ENCODE data around the gene ARHGAP5. TPM values are rescaled to one million over a fixed set of nuclear protein-coding genes. Genes with fewer than 3 reads are reported as not detected.
"Not testable (repeated sequence)": the region's sequence is repeated elsewhere in the genome, so short reads cannot be mapped to it uniquely, and the experiment has no call there.

The ARHGAP5 gene
- total RNA-seq, 1 donor from 2014 or later = 138 TPM

DNA sequence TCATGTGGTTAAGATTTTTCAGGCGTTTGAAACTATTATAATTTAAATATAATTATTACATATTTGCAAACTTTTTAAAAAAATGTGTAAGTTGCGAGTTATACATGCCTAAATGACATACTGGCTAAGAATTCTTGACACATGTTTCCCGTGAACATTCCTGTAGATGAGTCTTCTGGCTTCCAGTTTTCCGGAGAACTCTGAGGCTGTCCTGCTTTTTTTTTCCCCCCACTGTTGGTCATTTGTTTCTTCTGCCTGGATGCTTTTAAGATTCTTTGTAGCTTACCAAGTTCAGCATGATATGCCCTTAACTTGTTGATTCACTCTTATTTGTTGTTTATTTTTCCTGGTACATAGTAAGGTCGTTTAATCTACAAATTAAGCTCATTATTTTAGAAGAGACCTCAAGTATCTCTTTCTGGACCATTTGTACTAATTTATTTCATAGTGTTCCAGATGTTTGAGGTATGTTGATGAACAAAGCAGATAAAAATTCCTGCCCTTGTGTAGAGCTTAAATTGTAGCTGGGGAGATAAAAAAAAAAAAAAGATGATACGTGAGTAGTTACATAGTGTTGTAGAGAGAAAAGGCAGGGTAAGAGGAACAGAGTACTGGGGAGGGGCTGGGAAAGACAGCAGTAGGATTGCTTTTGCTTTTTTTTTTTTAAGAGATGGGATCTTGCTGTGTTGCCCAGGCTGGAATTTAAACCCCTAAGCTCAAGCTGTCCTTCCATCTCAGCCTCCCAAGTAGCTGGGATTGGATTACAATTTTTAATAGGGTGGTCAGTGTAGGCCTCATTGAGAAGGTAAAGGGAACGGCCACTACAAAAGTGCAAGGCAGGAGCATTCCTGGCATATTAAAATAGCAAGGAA is 32.8 kb downstream of the ARHGAP5 start:
- no peak for DNase-seq (ENCODE audit: low spot score)

DNA sequence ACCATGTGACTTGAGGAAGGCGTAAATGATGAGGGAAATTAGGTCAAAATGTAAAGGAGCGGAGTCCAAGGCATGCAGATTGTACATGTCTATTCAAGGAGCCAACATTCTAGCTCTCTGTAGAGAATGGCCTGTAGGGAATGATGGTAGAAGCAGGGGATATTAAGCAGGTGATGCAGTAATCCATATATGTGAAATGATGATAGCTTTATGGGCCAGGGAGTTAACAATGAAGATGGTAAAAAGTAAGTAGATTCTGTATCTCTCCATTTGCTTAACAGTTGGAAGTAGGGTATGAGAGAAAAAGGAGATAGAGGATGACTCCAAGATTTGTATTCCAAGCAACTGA is 33.4 kb downstream of the ARHGAP5 start:
- no peak for DNase-seq (ENCODE audit: low spot score)

DNA sequence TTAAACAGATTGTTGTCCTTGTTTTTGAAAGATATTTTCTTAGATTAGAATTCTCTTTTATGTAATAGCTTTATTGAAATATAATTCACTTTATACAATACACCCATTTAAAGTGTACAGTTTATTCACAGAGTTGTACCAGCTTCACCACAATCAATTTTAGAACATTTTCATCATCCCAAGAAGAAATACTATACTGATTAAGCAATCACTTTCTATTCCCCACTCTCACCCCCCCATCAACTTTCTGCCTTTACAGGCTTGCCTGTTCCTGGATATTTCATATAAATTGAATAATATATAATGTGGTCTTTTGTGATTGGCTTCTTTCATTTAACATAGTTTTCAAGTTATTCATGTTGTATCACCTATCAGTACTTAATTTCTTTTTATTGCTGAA is 44.4 kb downstream of the ARHGAP5 start:
- no peak for DNase-seq (ENCODE audit: low spot score)

DNA sequence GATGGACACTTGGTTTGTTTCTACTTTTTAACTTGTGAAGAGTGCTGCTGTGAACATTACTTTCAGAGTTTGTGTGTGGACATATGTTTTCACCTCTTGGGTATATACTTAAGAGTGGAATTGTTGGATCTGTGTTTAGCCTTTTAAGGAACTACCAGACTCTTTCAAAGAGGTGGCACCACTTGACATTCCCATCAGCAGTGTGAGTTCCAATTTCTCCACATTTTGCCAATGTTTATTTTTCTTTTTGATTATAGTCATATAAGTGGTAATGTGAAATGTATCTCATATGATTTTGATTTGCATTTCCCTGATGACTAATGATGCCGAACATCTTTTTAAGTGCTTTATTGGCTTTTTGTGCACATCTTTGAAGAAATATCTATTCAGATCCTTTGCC is 44.8 kb downstream of the ARHGAP5 start:
- DNase-seq (ENCODE audit: low spot score) = no peak

DNA sequence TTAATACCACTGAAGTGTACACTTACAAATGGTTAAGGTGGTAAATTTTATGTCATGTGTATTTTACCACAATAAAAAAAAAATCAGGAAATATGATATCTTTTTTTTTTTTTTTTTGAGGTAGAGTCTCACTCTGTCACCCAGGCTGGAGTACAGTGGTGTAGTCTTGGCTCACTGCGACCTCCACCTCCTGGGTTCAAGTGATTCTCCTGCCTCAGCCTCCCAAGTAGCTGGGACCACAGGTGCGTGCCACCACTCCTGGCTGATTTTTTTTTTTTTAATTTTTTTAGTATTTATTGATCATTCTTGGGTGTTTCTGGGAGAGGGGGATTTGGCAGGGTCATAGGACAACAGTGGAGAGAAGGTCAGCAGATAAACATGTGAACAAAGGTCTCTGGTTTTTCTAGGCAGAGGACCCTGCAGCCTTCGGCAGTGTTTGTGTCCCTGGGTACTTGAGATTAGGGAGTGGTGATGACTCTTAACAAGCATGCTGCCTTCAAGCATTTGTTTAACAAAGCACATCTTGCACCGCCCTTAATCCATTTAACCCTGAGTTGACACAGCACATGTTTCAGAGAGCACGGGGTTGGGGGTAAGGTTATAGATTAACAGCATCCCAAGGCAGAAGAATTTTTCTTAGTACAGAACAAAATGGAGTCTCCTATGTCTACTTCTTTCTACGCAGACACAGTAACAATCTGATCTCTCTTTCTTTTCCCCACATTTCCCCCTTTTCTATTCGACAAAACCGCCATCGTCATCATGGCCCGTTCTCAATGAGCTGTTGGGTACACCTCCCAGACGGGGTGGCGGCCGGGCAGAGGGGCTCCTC is 50.0 kb downstream of the ARHGAP5 start:
- DNase-seq (ENCODE audit: low spot score) = not testable (repeated sequence)

DNA sequence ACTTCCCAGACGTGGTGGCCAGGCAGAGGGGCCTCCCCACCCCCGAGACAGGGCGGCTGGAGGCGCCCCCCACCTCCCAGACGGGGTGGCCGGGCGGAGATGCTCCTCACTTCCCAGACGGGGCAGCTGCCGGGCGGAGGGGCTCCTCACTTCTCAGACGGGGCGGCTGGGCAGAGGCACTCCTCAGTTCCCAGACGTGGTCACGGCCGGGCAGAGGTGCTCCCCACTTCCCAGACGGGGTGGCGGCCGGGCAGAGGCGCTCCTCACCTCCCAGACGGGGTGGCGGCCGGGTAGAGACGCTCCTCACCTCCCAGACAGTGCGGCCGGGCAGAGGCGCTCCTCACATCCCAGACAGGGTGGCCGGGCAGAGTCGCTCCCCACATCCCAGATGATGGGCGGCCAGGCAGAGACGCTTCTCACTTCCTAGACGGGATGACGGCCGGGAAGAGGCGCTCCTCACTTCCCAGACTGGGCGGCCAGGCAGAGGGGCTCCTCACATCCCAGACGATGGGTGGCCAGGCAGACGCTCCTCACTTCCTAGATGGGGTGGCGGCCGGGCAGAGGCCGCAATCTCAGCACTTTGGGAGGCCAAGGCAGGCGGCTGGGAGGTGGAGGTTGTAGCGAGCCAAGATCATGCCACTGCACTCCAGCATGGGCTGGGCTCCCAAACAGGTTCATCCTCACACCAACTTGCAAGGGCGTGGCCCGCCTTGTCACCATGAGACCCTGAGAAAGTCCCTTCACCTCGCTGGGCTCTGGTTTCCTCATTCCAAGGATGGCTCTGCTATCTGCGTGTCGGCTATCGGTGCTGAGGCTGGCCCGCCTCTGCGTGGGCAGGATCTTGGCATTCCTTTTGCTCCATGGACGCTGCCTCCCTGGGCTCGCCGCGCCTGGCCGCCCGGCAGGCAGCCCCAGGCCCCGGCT is 50.9 kb downstream of the ARHGAP5 start:
- DNase-seq (ENCODE audit: low spot score) = not testable (repeated sequence)

DNA sequence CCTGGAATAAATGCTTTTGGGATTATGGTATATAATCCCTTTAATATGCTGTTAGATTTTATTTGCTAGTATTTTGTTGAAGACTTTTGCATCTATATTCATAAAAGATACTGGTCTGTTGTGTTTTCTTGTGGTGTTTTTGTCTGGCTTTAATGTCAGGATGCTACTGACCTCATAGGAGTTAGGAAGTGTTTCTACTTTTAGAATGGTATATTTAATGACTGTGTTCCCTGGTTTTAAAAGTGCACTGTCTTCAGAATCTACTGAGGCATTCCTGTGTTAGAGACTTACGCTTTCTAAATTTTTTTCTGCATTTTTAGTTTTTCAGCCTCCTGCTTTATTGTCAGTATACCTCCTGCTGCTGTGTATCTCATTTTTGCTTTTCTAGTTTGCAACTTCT is 51.6 kb downstream of the ARHGAP5 start:
- DNase-seq (ENCODE audit: low spot score) = no peak

DNA sequence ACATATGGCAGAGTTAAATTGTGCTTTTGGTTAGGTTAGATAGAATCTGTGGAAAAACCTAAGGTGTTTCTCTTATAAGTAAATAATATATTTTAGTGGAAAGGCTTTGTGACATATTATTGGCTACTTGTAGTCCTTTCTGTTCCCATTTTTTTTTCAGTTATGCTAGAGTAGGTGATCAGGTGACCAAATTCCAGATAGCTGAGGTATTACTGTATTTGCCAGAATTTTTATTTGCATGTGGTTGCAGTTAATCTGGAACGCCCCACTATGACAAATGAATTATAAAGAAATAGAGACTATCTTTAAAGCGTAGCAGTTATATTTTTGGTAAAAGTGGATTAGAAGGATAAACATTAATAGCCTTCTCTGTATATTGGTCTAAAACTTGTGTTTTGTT is 52.0 kb downstream of the ARHGAP5 start:
- no peak for DNase-seq (ENCODE audit: low spot score)

DNA sequence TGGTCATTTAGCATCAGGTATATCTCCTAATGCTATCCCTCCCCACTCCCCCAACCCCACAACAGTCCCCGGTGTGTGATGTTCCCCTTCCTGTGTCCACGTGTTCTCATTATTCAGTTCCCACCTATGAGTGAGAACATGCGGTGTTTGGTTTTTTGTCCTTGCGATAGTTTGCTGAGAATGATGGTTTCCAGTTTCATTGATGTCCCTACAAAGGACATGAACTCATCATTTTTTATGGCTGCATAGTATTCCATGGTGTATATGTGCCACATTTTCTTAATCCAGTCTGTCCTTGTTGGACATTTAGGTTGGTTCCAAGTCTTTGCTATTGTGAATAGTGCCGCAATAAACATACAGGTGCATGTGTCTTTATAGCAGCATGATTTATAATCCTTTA is 54.6 kb downstream of the ARHGAP5 start:
- not testable (repeated sequence) for DNase-seq (ENCODE audit: low spot score)

DNA sequence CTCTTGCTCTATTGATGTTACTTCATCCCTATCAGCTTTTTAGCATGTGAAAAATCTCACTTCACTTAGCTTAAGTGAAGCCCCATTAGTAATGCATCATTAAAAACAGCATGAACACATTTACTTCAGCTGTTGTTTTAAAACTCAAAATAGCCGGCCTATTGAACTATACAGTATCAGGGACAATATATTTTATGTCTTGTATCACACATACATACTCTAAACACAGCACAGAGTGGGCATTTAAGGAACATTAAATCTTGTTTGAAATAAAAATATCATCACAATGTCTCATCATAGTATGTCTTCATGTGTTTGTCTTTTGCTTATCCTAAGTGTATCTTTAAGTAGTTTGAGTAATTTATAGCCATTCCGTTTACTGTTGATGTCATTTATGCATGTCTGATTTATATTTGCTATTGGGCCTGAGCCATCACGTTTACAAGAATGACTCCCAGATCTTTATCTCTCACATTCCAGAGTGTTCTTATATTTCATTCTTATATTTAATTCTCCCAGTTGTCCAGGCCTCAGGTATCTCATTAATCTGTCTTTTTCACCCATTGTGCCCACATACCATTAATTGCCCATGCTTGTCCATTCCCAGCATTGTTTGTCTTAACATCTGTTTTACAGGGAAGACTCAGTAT is 57.5 kb downstream of the ARHGAP5 start:
- DNase-seq (ENCODE audit: low spot score) = no peak

DNA sequence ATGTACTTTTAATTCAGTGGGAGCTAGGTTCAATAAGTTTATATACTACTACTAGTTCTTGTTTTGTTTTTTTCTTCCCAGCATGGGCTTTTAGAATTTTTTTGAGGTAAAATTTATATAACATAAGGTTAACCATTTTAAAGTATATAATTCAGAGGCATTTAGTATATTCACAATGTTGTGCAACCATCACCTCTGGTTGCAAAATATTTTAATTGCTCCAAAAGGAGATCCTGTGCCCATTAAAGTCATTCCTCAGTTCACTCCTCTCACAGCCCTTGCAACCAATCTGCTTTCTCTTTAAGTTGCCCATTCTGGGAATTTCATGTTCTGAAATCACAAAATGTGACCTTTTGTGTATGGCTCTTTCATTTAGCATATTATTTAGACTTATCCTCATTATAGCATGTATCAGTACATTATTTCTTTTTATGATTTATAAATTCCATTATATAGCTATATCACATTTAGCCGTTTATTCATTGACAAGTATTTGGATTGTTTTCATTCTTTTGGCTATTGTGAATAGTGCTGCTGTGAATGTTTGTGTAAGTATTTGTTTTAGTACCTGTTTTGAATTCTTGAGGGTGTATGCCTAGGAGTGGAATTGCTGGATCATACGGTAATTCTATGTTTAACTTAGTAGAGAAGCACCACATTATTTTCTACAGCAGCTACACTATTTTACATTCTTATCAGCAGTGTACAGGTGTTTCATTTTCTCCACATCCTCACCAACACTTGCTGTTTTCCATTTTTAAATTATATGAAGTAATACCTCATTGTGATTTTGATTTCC is 59.1 kb downstream of the ARHGAP5 start:
- no peak for DNase-seq (ENCODE audit: low spot score)

DNA sequence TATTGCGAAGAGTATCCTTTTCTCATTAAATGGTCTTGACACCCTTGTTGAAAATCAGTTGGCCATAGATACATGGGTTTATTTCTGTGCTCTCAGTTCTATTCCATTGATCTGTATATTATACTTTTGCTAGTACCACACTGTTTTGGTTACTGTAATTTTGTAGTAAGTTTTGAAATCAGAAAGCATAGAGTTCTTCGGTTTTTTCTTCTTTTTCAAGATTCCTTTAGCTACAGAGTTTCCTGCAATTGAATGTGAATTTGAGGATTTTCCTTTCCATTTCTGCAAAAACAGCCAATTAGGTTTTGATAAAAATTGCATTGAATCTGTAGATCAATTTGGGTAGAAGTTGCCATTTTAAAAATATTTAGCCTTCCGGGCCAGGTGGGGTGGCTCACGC is 60.2 kb downstream of the ARHGAP5 start:
- DNase-seq (ENCODE audit: low spot score) = no peak

DNA sequence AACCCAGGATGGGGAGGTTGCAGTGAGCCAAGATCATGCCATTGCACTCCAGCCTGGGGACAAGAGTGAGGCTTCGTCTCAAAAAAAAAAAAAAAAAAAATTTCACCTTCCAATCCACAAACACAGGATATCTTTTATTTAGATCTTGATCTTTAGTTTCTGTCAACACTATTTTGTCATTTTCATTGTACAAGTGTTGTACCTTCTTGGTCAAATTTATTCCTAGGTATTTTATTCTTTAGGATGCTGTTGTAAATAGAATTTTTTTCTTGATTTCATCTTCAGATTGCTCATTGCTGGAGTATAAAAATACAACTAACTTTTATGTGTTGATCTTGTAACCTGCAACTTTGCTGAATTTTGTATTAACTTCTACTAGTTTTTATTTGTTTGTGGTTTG is 60.8 kb downstream of the ARHGAP5 start:
- DNase-seq (ENCODE audit: low spot score) = no peak

DNA sequence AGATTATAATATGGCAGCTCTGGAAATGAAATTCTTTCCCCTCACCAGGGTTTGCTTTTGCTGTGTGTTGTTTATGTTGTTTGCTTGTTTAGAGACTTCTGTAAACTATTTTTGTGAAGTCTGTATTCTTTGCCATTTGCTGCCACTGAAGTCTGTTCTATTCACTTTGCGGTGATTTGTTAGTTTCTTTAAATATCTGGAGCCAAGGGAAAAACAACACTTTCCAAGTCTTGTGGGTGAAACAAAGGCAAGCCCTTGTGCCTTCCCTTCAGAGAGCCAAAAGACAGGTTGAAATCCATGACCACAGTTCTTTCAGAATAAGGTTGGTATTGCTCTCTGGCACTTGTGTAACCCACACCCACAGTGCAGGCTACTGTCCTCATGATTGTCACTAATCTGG is 65.2 kb downstream of the ARHGAP5 start:
- DNase-seq (ENCODE audit: low spot score) = no peak

DNA sequence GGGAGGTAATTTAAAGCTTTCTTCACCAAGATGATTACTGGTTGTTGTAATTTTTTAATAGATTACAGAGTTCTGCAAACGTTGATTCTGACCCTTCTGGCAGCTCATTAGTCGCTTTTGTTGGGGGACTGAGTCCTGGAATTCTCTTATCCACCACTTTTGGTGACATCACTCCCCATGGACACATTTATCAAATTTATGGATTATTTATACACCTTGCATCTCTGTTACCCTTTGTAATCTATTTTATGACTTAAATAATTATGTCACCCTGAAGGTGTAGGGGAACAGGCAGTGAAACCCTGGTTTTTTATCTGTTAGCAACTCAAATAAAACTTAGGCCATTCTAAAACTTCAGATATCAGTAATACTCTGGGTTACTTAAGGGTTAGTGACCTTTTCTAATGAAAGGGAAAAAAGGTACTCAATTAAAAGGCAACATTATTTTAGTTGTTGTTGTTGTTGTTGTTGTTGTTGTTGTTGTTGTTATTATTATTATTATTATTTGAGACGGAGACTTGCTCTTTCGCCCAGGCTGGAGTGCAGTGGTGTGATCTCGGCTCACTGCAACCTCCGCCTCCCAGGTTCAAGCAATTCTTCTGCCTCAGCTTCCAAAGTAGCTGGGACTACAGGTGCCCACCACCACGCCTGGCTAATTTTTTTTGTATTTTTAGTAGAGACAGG is 65.8 kb downstream of the ARHGAP5 start:
- no peak for DNase-seq (ENCODE audit: low spot score)

DNA sequence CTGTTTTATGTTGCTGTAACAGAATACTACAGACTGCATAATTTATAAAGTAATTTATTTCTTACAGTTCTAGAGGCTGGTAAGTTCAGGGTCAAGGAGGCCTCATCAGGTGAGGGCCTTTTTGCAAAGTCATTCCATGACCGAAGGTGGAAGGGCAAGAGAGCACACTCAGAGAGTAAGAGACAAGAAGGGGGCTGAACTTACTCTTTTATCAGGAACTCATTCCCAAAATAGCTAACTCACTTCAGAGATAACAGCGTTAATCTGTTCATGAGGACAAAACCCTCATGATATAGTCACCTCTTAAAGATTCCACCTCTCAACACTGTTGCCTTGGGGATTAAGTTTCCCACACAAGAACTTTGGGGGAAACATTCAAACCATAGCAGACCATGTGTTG is 73.3 kb downstream of the ARHGAP5 start:
- DNase-seq (ENCODE audit: low spot score) = no peak

DNA sequence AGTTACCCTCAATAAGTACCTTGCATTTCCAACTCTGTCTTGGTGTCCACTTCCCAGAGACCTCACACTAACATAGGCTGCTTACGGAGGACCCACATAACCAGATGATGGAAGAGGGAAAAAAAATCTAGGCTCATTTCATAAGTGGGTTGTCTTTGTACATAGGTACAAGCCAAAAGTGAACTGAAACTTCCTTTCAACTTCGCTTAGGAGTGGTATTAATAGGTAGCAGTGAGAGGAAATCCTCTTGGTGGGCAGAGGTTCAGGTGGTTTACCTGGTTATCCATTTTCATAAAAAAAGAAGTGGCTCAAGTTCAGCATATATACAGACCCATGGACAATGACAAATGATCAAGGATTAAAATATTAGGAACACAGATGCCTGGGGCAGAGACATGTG is 88.9 kb downstream of the ARHGAP5 start:
- DNase-seq (ENCODE audit: low spot score) = no peak

DNA sequence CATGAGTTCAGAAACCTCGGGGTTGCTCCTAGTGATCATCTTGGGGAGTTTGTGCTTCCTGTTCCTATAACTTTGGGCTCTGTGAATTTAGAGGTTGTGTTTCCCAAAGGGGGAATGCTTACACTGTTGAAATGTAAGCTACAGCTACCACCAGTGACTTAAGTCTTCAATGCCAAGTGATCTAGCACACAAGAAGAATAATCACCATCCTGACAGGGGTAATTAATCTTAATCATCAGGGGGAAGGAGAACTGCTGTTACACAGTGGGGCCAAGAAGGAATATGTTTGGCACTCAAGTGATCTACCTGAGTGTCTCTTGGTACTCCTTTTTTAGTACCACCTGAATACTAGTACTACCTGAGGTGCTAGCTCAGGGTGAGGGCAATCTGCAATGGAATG is 89.8 kb downstream of the ARHGAP5 start:
- no peak for DNase-seq (ENCODE audit: low spot score)

DNA sequence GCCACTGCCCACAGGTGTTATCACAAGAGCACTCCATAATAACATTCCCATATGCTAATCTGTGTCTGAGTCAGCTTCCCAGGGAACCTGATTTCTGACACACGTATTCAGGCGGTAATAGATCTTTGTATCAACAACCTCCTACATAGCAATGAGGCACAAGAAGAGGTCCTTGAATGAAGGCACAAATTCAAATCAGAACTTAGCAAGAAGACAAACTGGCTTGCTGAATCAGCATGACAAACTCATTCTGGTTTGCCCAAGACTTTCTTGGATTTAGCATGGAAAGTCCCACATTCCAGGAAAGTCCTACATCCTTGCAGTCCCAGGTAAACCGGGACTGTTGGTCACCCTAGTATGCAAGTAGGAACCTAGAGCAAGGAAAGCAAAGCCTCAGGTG is 90.8 kb downstream of the ARHGAP5 start:
- DNase-seq (ENCODE audit: low spot score) = no peak

DNA sequence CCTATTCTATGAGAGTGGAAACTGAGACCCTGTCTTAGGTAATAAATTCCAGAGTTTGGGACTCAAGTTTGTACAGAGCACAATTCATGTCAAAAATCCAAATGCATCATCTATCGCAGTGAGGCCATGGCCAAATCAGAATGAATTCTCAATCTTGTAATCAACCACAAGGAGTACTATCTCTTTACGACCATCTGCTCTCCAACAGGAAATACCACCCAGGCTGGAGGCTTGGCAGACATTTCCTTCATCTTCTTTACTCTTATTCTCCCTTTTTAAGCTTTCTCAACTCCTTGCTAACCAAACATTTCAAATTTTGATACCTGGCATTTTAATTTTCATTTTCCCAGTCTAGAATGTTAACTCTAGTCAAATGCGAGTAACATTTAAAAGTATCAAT is 92.1 kb downstream of the ARHGAP5 start:
- DNase-seq (ENCODE audit: low spot score) = no peak

Measured in ureter (tissue), 1 donor.